NCI-H345 treated with DMSO at 0.1 percent for 48 hours (cell line): ENCODE data around the gene CFB.
"Not testable (repeated sequence)": the region's sequence is repeated elsewhere in the genome, so short reads cannot be mapped to it uniquely, and the experiment has no call there.

Experiments used
- DNase-seq: peaks from one replicate; lab custom pipeline; 2025; ENCODE audit not compliant: unreplicated experiment; lab: John Stamatoyannopoulos, UW

The CFB gene

DNA sequence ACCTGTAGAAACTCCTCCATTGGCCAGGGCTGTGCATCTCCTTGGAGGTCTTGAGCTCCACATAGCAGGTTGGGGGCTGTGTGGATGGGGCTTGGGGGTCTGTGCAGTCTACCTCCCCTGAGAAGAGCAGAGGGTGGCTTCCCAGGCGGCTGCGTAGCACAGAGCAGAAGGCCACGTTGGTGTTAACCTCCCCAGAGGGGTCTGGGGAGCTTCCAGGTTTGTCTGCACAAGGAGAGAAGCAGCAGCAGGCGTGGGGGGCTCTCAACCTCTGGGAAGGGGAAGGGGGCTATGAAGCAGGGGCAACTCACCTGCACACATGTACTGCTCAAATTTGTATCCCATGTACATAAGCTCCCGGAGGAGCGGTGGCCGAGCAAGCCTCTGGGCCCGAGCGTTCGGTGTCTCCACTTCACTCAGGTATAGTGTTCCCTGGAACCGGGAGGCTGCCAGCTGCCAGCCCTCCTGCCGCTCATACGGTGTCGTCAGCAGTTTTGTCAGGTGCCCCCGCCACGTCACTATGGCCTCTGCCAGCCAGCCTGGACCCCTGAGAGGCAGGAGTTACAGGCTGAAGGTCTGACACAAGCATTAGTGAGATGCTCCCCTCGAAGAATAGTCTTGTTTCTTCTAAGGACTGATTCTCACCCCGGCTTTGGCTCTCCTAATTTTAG lies 24.8 kb downstream of the CFB start:
- DNase-seq, result no peak

DNA sequence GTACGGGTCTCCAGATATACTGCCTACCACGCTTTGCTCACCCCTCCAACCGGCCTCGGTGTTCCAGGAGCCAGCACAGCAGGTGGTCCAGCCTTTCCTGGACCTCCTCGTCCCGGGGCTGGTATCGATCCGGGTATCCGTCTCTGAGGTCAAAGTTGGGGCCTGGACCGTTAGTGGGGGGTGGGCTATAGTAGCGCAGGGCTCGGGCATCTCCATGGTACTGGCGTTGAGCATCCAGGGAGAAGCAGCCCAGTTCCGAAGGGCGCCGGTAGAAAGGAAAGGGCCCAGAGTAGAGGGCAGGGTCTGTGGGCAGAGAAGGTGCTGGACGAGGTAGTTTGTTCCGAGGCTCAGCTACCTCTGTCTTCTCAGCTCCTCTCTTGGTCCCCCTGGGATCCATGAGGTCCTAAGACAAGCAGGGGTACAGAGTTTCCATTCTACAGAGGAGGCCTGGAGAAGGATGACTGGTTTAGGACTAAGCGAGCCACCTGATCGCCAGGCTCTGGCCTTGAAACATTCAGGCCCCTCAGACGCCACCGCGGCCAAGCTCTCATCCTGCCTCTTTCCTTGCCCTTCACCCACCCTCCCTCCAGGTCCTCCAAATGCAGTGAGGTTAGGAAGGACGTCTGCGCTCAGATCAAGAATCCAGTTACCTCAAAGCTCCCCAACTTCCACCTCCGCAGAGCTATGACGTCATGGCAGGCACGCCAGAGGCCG lies 25.5 kb downstream of the CFB start:
- DNase-seq, result no peak

DNA sequence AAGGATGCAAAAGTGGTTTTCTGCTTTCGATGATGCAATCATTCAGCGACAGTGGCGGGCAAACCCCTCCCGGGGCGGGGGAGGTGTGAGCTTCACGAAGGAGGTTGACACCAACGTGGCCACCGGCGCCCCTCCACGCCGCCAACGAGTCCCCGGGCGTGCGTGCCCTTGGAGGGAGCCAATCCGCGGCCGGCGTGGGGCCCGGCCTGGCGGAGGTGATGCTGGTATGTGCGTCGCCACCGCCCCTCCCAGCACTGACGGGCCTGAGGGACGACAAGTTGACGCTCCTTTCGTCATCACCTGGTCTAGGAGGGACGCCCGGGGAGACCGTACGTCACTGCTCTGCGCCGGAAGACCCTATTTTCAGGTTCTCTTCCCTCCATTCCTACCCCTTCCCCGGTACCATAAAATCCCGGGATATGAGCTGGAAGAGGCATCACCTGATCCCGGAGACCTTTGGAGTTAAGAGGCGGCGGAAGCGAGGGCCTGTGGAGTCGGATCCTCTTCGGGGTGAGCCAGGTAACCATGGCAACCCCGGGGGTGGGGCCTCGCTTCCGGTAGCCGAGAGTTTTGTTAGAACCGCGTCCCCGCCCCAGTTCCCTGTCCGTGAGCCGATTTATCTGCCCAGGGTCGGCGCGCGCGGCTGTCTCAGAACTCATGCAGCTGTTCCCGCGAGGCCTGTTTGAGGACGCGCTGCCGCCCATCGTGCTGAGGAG lies 26.3 kb downstream of the CFB start, which contains the start of gene DXO:
Gene DXO, minus strand, starts transcription at position 146 of the 716 bp plus-strand sequence. CDS start 463 bp downstream, outside the sequence.
- DNase-seq, result peak; percentile 98

DNA sequence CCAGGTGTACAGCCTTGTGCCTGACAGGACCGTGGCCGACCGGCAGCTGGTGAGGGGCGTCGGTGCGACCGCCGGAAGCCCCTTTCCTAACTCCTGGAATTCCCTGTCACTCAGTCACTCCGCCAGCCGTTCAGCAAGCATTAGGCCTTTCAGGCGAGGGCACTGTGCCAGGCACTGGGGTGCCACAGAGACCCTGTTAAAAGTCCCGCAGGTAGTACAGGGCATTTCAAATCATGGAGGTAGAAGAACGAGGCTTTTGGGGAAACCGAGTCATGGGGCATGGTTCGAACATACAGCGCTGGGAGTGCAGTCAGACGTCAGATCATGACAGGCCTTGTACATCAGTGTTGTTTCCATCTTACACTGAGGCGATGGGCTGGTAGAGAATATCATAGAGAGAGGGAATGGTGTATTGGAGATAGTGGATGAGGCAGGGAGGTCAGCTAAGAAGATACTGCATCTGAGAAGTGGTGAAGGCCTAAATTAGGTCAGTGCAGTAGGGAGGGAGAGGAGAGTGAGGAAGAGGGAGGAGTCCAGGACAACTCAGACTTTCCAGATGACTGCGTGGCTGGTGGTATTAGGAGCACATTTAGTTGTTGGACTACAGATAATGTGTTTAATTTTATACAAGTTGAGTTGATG lies 26.9 kb downstream of the CFB start:
- no peak for DNase-seq

DNA sequence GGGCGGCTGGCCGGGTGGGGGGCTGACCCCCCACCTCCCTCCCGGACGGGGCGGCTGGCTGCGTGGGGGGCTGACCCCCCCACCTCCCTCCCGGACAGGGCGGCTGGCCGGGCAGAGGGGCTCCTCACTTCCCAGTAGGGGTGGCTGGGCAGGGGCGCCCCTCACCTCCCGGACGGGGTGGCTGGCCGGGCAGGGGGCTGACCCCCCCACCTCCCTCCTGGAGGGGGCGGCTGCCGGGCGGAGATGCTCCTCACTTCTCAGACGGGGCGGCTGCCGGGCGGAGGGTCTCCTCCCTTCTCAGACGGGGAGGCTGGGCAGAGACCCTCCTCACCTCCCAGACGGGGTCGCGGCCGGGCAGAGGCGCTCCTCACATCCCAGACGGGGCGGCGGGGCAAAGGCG lies 30.2 kb downstream of the CFB start:
- not testable (repeated sequence) for DNase-seq

DNA sequence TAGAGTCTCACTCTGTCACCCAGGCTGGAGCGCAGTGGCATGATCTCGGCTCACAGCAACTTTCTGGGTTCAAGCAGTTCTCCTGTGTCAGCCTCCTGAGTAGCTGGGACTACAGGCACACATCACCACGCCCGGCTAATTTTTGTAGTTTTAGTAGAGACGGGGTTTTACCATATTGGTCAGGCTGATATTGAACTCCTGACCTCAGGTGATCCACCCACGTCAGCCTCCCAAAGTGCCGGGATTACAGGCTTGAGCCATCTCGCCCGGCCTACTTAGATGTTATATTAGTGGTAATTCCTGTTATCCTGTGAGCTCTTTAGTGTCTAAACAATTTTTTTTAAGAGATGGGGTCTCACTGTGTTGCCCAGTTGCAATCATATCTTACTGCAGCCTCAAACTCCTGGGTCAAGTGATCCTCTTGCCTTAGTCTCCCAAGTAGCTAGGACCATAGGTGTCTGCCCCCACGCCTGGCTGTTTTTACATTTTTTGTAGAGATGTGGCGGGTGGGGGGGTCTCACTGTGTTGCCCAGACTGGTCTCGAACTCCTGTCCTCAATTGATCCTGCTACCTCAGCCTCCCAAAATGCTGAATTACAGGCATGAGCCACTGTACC lies 32.0 kb downstream of the CFB start:
- no peak for DNase-seq

DNA sequence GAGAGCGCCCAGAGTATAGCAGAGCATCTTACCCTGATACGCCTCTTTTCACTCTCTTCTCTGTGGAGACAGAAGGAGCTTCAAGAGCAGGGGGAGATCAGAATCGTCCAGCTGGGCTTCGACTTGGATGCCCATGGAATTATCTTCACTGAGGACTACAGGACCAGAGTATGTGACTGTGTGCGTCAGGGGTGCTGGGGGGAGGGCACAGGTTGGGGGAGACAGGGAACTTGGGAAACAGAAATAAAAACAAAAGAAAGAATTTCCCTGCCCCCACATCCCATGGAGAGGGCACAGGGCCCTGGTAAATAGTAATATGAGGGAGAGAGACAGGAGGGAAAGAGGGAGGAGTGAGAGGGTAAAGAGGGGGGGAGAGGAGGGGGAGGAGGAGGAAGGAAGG lies 32.9 kb downstream of the CFB start:
- no peak for DNase-seq

DNA sequence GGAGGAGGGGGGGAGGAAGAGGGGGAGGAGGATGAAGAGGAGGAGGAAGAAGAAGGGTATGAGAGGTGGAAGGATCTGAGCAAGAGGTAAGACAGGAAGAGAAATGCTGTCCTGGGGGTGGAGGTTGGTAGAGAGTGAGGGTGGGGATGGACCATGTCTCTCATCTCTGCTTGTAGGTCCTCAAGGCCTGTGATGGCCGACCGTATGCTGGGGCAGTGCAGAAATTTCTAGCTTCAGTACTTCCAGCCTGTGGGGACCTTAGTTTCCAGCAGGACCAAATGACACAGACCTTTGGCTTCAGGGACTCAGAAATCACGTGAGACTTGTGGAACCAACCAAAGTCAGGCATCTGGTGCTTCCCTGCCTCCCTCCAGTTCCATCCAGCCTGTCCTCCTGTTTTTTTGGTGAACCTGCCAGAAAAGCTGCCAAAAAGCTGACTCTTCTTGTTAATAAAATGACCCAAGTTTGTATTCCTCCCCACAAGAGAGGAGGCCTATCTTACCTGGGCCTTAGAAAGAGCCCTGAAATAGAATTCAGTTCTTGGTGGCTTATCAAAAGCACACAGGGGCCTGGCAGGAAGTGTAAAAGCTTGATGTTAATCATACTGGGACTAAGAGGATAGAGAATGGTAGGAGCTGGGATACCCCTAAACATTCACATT lies 33.5 kb downstream of the CFB start:
- no peak for DNase-seq

DNA sequence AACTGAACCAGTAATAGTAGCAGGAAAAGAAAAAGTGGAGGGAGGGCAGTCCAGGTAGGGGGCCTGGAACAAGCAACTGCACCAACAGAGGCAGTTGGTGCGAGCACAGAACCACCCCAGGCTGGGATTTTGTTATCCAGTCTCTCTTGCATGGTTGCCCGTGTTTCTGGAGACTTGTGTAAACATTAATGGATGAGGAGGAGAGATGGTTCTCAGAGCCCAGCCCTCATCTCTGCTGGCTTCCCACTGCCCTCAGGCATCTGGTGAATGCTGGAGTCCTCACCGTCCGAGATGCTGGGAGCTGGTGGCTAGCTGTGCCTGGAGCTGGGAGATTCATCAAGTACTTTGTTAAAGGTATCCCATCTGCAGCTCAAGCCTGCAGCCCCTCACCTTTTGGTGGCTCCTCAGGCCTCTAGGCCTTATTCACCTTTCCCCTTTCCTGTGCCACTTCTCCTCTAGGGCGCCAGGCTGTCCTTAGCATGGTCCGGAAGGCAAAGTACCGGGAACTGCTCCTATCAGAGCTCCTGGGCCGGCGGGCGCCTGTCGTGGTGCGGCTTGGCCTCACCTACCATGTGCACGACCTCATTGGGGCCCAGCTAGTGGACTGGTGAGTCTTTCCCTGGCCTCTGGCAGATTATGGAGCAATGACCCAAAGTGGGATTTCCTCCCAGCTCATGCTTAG lies 34.4 kb downstream of the CFB start:
- not testable (repeated sequence) for DNase-seq

DNA sequence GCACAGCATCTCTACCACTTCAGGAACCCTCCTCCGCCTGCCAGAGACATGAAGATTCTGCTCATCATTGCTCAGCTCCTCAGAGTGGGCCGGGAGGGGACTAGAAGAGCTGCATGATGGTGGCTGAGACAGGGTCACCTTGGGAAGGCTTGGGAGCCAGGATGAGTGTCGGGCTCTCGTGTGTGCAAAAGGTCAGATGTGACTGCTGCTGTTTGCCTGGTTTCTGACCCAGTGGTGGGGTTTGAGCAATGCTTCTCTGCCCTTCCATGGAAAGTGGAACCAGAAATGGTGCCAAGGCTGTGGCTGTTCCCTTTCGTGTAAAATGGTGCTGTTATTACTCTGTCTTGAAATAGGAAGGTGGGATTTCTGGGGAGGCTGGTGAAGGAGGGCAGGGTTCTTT lies 35.1 kb downstream of the CFB start:
- not testable (repeated sequence) for DNase-seq

DNA sequence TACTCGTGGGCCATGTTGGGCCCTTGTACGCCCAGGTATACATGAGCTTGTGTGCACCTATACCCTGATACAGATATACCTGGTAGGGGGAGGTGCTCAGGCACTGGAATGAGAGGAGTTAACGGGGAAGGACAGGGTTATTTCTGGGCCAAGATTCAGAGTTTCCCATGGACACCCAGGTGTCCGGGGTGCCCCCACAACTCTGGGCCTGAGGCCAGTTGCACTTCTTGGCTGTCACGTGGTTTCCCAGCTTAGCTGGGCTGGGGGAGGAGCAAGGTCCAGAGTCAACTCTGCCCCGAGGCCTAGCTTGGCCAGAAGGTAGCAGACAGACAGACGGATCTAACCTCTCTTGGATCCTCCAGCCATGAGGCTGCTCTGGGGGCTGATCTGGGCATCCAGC lies 35.8 kb downstream of the CFB start, which contains the start of gene C4A:
Gene C4A, plus strand, starts transcription at position 314 of the 400 bp plus-strand sequence. Its CDS starts 51 bp downstream, at position 365.
- not testable (repeated sequence) for DNase-seq

DNA sequence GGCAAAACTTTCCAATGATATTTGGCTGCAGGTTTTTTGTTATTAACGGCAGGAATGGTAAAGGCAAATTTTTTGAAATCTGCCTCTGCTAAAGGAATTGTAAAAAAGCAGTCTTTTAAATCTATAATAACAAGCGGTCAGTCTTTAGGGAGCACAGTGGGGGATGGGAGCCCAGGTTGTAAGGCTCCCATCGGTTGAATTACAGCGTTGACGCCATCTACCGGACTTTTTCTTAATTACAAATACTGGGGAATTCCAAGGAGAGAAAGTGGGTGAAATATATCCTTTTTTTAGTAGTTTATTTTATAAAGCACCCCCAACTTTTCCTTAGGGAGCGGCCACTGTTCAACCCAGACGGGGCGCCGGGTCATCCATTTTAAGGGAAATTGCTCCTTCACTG lies 43.5 kb downstream of the CFB start:
- DNase-seq, result not testable (repeated sequence)

DNA sequence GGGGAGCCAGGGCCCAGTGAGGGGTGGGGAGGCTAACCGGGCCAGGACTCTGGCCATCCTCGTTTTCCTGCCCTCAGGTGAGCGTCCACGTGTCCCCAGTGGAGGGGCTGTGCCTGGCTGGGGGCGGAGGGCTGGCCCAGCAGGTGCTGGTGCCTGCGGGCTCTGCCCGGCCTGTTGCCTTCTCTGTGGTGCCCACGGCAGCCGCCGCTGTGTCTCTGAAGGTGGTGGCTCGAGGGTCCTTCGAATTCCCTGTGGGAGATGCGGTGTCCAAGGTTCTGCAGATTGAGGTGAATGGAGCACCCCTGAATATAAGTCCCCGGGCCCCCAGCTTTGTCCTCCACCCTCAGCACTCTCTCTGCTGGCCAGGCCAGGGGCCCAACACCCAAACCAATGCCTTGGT lies 48.5 kb downstream of the CFB start:
- not testable (repeated sequence) for DNase-seq

DNA sequence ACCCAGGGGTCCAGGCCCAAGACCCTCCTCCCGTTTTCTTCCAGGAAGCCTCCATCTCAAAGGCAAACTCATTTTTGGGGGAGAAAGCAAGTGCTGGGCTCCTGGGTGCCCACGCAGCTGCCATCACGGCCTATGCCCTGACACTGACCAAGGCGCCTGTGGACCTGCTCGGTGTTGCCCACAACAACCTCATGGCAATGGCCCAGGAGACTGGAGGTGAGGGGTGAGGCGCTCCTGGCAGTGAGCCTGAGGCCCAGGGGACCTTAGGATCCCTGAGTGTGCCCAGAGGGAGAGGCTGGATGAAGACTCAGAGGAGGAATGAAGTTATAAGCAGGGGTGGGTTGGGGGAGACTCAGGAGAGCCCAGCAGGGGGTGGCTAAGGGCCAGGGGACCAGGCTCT lies 50.5 kb downstream of the CFB start:
- DNase-seq, result not testable (repeated sequence)
